Endothelial cell of umbilical vein (primary cell): Measurements from ENCODE around the gene RFX1. TPM values are rescaled to one million over a fixed set of nuclear protein-coding genes. Genes with fewer than 3 reads are reported as not detected.

ENCODE experiments used
- BruUV-seq: library from RNA; stranded (reverse); fragments of 400-500 nt; replicated peaks from 2 replicates; lab custom pipeline; 2021; lab: Mats Ljungman, UMichigan
- CTCF ChIA-PET: fragments of 300-600, 350-600 bp; sonication (Branson Sonifier 250); formaldehyde crosslinking; loops from one replicate; lab custom pipeline; 2021; ENCODE audit warnings: antibody characterized with exemption, inconsistent platforms; lab: Charles Lee
- POLR2A ChIA-PET: fragments of 300-600, 350-600 bp; sonication (Branson Sonifier 250); formaldehyde crosslinking; loops from one replicate; lab custom pipeline; 2021; ENCODE audit warnings: antibody characterized with exemption, inconsistent platforms; lab: Charles Lee
- DNase-seq: peaks from one replicate; pipeline ENCODE4 v3.0.0-alpha.2; 2011; ENCODE audit warnings: low read depth, low spot score
- FAIRE-seq: peaks from 2 replicates; lab custom pipeline; 2011; peaks lifted over from hg19 to GRCh38; lab: Jason Lieb, UNC
- H2AFZ ChIP-seq: 2 replicates; pipeline ENCODE4 v1.6.0; 2012; ENCODE audit warnings: low read depth, low read length, control low read depth, inconsistent platforms
- H3K27ac ChIP-seq: 2 replicates; pipeline ENCODE4 v1.5.1; 2011; ENCODE audit warnings: low read depth, mild to moderate bottlenecking, control low read depth, low read length, moderate library complexity; ENCODE audit not compliant: insufficient read depth
- H3K27me3 ChIP-seq, 2 experiments: 2 replicates each; pipeline versions ENCODE4 v1.6.0 to v1.6.1; 2011; ENCODE audit warnings: low read length in 2 of 2, mixed read lengths in 1 of 2; ENCODE audit not compliant: control insufficient read depth in 2 of 2, insufficient read depth in 2 of 2
- H3K36me3 ChIP-seq, 2 experiments: 2 replicates in 1 of 2; 3 replicates in 1 of 2; pipeline ENCODE4 v1.5.1; 2011; ENCODE audit warnings: low read length in 2 of 2, mild to moderate bottlenecking in 1 of 2, moderate library complexity in 1 of 2; ENCODE audit not compliant: control insufficient read depth in 2 of 2, insufficient read depth in 2 of 2; ENCODE audit errors: extremely low read depth in 1 of 2
- H3K4me1 ChIP-seq: 3 replicates; pipeline ENCODE4 v1.5.1; 2011; ENCODE audit warnings: mild to moderate bottlenecking, low read length; ENCODE audit not compliant: control insufficient read depth, insufficient read depth; ENCODE audit errors: extremely low read depth
- H3K4me2 ChIP-seq: 2 replicates; pipeline ENCODE4 v1.6.1; 2011; ENCODE audit warnings: low read length, control low read depth, mixed read lengths; ENCODE audit not compliant: insufficient read depth
- H3K4me3 ChIP-seq, 3 experiments: fragments of 200-600 bp in 1 of 3; sonication (generic), shearing (Covaris generic) in 1 of 3; replicated peaks in 1 of 3; 2 replicates each; pipeline ENCODE4 v1.5.1; 2011 to 2016; ENCODE audit warnings: control low read depth in 3 of 3, low read length in 3 of 3, mild to moderate bottlenecking in 2 of 3, inconsistent platforms in 1 of 3, low read depth in 1 of 3, moderate library complexity in 1 of 3; ENCODE audit not compliant: insufficient read depth in 1 of 3
- H3K79me2 ChIP-seq: 2 replicates; pipeline ENCODE4 v1.6.0; 2012; ENCODE audit warnings: low read length, inconsistent platforms; ENCODE audit not compliant: control insufficient read depth, insufficient read depth
- H3K9ac ChIP-seq: replicated peaks from 2 replicates; pipeline ENCODE3; 2011; ENCODE audit warnings: low read length, control low read depth; ENCODE audit not compliant: insufficient read depth; ENCODE audit errors: extremely low read depth
- H3K9me1 ChIP-seq: replicated peaks from 3 replicates; pipeline ENCODE4 v1.6.0; 2011; ENCODE audit warnings: mild to moderate bottlenecking, low read length; ENCODE audit not compliant: control insufficient read depth, insufficient read depth; ENCODE audit errors: extremely low read depth
- H3K9me3 ChIP-seq: replicated peaks from 2 replicates; pipeline ENCODE4 v1.5.1; 2012; ENCODE audit warnings: low read length, inconsistent platforms; ENCODE audit not compliant: control insufficient read depth, insufficient read depth
- H4K20me1 ChIP-seq: replicated peaks from 2 replicates; pipeline ENCODE3; 2011; ENCODE audit warnings: mild to moderate bottlenecking, low read length; ENCODE audit not compliant: control insufficient read depth, insufficient read depth; ENCODE audit errors: extremely low read depth
- CTCF ChIP-seq, 2 donors: IDR thresholded peaks; 1 replicate in 1 of 2; 2 replicates in 1 of 2; pipeline ENCODE4 v1.5.1; 2011; ENCODE audit warnings: low read length in 2 of 2, mild to moderate bottlenecking in 2 of 2, moderate library complexity in 2 of 2, control low read depth in 1 of 2, inconsistent platforms in 1 of 2, low read depth in 1 of 2; ENCODE audit not compliant: insufficient read depth in 1 of 2; ENCODE audit errors: extremely low read depth in 1 of 2
- EZH2 ChIP-seq: IDR thresholded peaks from 2 replicates; pipeline ENCODE4 v1.6.1; 2012; ENCODE audit warnings: borderline replicate concordance, low read depth, mild to moderate bottlenecking, moderate library complexity, low read length, inconsistent platforms; ENCODE audit not compliant: severe bottlenecking
- FOS ChIP-seq: IDR thresholded peaks from 2 replicates; pipeline ENCODE4 v1.6.1; 2011; ENCODE audit warnings: mild to moderate bottlenecking, low read length, moderate library complexity, borderline replicate concordance; ENCODE audit not compliant: insufficient read depth
- GATA2 ChIP-seq: IDR thresholded peaks from 2 replicates; pipeline ENCODE4 v1.7.0; 2011; ENCODE audit warnings: low read depth, mild to moderate bottlenecking, moderate library complexity, mixed read lengths, low read length; ENCODE audit not compliant: insufficient read length, insufficient read depth
- JUN ChIP-seq: IDR thresholded peaks from 2 replicates; pipeline ENCODE4 v1.6.1; 2011; ENCODE audit warnings: borderline replicate concordance, low read depth; ENCODE audit not compliant: insufficient read length, insufficient read depth
- MAX ChIP-seq: IDR thresholded peaks from 2 replicates; pipeline ENCODE4 v1.6.1; 2011; ENCODE audit not compliant: insufficient read depth, insufficient read length
- MYC ChIP-seq: IDR thresholded peaks from one replicate; pipeline ENCODE4 v1.6.1; 2011; ENCODE audit warnings: mild to moderate bottlenecking, low read depth, low read length
- POLR2A ChIP-seq: IDR thresholded peaks from 2 replicates; pipeline ENCODE4 v1.6.1; 2012; ENCODE audit warnings: low read depth, mild to moderate bottlenecking, control low read depth, low read length
- POLR2AphosphoS5 ChIP-seq: IDR thresholded peaks from 2 replicates; pipeline ENCODE4 v1.6.1; 2012; ENCODE audit warnings: low read depth, mild to moderate bottlenecking, control low read depth, low read length, moderate library complexity; ENCODE audit not compliant: insufficient read depth
- dilution Hi-C: fragments of 300-500 bp; cut with MboI; formaldehyde crosslinking; loops from one replicate; pipeline ENCODE4 v1.15.0; 2019; ENCODE audit warnings: low sequenced_read_pairs; ENCODE audit not compliant: extremely low pct_ligation_motif_present
- intact Hi-C: fragments of 100-400 bp; cut with micrococcal nuclease; formaldehyde crosslinking; loops from one replicate; pipeline ENCODE4 v1.10.0; 2022
- polyA plus RNA-seq, 4 experiments: library from polyadenylated mRNA; depleted of rRNA in 3 of 4; stranded (reverse) in 3 of 4; unstranded in 1 of 4; fragments of >200 nt; gene quantifications; 2 replicates each; pipeline versions ENCODE4 v1.2.1 to v1.2.3, GENCODE V29; 2011 to 2012; ENCODE audit warnings: missing spikeins in 1 of 4
- total RNA-seq: library from RNA; stranded (reverse); gene quantifications from 2 replicates; pipeline ENCODE4 v1.2.3, GENCODE V29; 2021

The RFX1 gene
- total and polyA plus RNA-seq, 2 donors (not counting 3 experiments of a cell fraction or from before 2014, with no cell fraction given): 2.3 to 14.7 TPM

GRCh38 chr19:14002571-14003250 is 3.4 kb downstream of the RFX1 start:
- POLR2A ChIA-PET: no interaction called here
- BruUV-seq: no TSS peak
- intact Hi-C loops: no loop called here
- no peak overlapping the region for H3K27ac ChIP-seq
- H3K9me1 ChIP-seq: no peaks in the 10 kb centered on the region
- DNase-seq (no peak), FAIRE-seq (peak; percentile 4)
- CTCF ChIA-PET: interaction anchor here (0.9 to 2.5 kb wide), 6 partner anchors 14 to 57 kb away, joined by 3 to 9 read pairs (median 4); partner anchors contain the start of gene IL27RA
- no peaks in the 10 kb centered on the region for H4K20me1 ChIP-seq
- dilution Hi-C loops: no loop called here
- TF ChIP-seq CTCF (IDR thresholded peaks at IDR 0.05; ENCODE audit: extremely low read depth in 1 of 2, insufficient read depth in 1 of 2, low read depth in 1 of 2, low read length in 2 of 2): no peak
- TF ChIP-seq POLR2A: no peak
- TF ChIP-seq MYC: no peak
- no peak overlapping the region for H3K4me3 ChIP-seq
- H3K4me2 ChIP-seq: no peak overlapping the region
- H3K36me3 ChIP-seq: peaks cover 0 to 1% of the 10 kb centered on the region in 2 experiments
- H3K79me2 ChIP-seq: peaks cover 10% of the 10 kb centered on the region
- H3K4me1 ChIP-seq: peaks cover 20% of the 10 kb centered on the region
- H3K9me3 ChIP-seq: no peaks in the 10 kb centered on the region
- H3K27me3 ChIP-seq: no peaks in the 10 kb centered on the region
- no peak overlapping the region for H2AFZ ChIP-seq
- H3K9ac ChIP-seq: no peak overlapping the region

- Histone ChIP-seq H3K36me3 (peaks cover 0 to 7% of the 10 kb centered on the region in 2 experiments), H3K4me3 (no peak overlapping the region), H3K27ac (no peak overlapping the region), H3K27me3 (no peaks in the 10 kb centered on the region), H3K9ac (no peak overlapping the region), H2AFZ (no peak overlapping the region), H3K9me1 (no peaks in the 10 kb centered on the region), H3K79me2 (peaks cover 10% of the 10 kb centered on the region), H3K4me1 (peaks cover 16% of the 10 kb centered on the region), H3K9me3 (no peaks in the 10 kb centered on the region), H4K20me1 (no peaks in the 10 kb centered on the region), H3K4me2 (no peak overlapping the region)
- no TSS peak for BruUV-seq
- FAIRE-seq (no peak), DNase-seq (no peak)
- no peak for TF ChIP-seq POLR2A
- no peak for TF ChIP-seq CTCF (IDR thresholded peaks at IDR 0.05; ENCODE audit: extremely low read depth in 1 of 2, insufficient read depth in 1 of 2, low read depth in 1 of 2, low read length in 2 of 2)
- no peak for TF ChIP-seq FOS
- no peak for TF ChIP-seq POLR2AphosphoS5
- TF ChIP-seq EZH2: no peak
- TF ChIP-seq MAX: no peak
- TF ChIP-seq MYC: no peak
- no peak for TF ChIP-seq JUN
- TF ChIP-seq GATA2: no peak
- ChIA-PET POLR2A (no interaction called here), CTCF (no interaction called here)
- dilution Hi-C loops: no loop called here
- intact Hi-C loops: no loop called here
Measured at GRCh38 chr19:14000691-14001375, 5.3 kb downstream of the RFX1 start.
